C4-2B (cell line): ENCODE results near the gene RCC1.
"Not testable (repeated sequence)": the region's sequence is repeated elsewhere in the genome, so short reads cannot be mapped to it uniquely, and the experiment has no call there.

Experiments used
- H3K27ac ChIP-seq: fragments of 450-650 bp; 2 replicates; pipeline ENCODE4 v1.5.1; 2017
- ZFX ChIP-seq: fragments of 450-650 bp; IDR thresholded peaks from 2 replicates; pipeline ENCODE4 v1.6.1; 2017
- TF ChIP-seq, protein P1 (sequence below): fragments of 450-650 bp; conservative IDR thresholded peaks from 2 replicates; pipeline ENCODE4 v1.5.1; 2017; ENCODE audit warnings: mild to moderate bottlenecking

The RCC1 gene

DNA sequence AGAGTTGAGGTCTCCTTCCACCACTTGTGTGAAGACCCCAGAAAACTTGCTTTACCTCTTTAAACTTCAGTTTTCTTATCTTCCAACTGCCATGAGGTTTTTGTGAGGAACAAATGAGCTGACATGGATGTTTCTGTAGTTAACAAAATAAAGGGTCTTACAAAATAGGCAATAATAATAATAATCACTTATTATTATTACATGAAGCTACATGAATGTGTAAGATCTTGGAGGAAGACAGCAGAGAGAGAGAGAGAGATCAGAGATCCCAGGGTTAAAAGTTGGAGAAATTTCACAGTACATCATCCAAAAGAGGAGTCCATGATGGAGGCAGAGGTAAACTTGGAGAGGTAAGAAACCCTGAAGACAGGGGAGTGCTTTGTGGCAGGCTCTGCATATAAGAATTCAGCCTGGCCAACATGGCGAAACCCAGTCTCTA, 10.7 kb downstream of the RCC1 start:
- H3K27ac ChIP-seq: no peak overlapping the region
- TF ChIP-seq ZFX: no peak
- TF ChIP-seq, protein P1, sequence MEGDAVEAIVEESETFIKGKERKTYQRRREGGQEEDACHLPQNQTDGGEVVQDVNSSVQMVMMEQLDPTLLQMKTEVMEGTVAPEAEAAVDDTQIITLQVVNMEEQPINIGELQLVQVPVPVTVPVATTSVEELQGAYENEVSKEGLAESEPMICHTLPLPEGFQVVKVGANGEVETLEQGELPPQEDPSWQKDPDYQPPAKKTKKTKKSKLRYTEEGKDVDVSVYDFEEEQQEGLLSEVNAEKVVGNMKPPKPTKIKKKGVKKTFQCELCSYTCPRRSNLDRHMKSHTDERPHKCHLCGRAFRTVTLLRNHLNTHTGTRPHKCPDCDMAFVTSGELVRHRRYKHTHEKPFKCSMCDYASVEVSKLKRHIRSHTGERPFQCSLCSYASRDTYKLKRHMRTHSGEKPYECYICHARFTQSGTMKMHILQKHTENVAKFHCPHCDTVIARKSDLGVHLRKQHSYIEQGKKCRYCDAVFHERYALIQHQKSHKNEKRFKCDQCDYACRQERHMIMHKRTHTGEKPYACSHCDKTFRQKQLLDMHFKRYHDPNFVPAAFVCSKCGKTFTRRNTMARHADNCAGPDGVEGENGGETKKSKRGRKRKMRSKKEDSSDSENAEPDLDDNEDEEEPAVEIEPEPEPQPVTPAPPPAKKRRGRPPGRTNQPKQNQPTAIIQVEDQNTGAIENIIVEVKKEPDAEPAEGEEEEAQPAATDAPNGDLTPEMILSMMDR: no peak

DNA sequence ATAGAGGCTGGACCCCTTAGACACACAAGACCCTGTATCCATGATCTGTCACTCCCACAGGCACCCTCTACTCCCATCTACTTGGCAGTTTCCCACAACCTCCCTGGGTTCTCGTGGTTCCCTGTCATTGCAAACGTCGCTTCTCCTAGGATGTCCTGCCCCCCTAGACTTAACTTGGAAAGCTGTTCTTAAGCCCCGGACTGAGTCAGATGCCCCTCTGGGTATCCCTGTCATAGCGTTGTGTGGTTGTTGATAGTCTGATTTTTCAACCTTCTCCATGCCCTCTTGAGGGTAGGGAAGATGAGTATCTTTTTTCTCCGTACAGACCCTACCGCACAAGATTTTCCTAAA, 11.8 kb downstream of the RCC1 start:
- no peak for TF ChIP-seq ZFX
- TF ChIP-seq, protein P1: no peak
- peak overlapping the region; percentile 93 for H3K27ac ChIP-seq

DNA sequence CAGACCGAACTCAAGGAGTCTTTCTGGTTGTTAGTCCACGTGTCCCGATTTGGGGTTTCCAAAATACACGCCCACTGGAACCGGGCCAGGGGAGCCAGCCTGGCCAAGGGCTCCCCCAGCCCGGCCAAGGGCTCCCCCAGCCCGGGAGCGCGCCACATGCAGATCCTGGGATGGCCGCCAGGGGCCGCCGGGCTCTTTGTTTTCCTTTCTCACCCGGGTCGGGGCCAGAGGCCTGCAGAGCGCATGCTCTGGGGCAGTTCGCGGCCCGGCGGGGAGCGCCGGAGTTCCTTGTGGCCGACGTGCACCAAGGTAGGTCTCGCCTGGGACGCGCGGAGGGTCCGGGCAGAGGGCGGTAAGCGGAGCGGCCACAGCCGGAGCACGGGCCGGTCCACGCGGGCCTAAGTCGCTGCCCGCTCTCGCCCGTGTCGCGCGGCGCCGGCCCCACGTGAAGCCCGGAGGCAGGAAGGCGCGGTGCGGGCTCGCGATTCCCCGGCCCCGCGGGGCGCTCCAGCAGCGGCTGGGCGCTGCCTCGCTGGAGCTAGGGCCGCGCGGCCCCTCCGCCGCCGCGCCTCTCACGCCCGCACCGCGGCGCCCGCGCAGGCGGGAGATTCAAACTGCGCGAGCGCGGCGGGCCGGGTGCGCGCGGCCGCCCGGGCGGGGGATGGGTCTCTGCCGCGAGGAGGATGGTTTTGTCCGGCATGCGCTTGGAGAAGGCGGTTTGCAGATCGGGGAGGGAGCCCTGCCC, 12.3 kb downstream of the RCC1 start:
- peak; percentile 91 for TF ChIP-seq ZFX
- TF ChIP-seq, protein P1: peak; percentile 98
- H3K27ac ChIP-seq: peak overlapping the region; percentile 93

DNA sequence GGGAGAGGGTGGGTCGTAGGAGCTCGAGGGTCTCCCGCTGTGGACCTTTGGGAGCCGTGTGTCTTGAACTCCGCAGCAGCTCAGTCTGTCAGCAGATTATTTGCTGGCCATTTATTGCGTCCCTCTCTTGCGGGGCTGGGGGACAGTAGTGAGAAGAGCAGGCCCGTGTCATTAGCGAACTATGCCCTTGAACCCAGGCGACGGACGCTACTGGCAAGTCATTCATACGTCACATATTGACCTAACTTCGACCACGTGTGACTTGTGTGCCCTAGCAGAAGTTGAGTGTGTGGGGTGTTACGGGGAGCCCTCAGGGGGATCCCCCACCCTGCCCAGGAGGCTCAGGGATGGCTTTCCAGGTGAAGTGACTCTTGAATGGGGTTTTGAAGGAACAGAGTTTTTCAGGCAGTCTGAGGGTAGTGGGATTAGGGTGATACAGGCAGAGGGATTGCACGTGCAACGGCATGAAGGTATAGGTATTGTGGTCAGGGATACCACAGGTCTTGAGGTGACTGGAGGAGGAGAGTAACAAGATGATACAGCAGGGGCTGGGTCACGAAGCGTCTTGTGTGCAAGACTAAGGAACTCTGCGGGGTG, 13.0 kb downstream of the RCC1 start:
- no peak for TF ChIP-seq ZFX
- TF ChIP-seq, protein P1: no peak
- peak overlapping the region; percentile 93 for H3K27ac ChIP-seq

DNA sequence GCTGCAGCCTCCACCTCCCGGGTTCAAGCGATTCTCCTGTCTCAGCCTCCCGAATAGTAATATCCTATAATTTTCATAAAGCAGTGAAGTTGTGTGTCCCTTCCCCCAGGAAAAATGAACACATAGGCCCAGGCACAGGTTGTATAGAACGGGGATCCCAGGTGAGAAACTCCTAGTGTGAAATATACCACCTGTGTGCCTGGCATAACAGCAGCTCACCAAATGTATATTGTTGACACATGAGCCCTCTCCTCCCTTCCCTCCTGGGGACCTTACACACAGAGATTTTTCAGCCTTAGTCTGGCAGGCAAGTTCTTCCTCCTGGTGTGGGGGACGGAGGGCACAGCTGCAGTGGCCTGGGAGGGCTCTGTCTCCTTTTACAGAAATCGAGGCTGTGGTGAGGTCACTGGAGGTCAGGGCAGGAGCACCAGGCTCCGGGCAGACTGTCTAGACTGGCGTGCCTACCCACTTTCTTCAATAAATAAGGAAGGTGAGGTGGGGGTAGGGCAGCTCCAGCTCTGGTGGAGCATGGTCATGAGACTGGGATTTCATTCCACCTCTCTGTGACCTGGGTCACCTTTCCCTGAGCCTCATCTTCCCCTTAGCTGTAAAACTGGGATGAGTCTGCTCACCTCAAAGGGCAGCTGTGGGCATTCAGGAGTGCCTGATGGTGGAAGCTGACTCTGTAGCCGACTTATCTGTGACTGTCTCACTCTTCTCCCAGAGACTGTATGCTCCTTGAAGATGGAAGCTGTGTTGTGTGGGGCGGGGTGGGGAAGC, 14.3 kb downstream of the RCC1 start:
- TF ChIP-seq, protein P1: no peak
- TF ChIP-seq ZFX: no peak
- H3K27ac ChIP-seq: peak overlapping the region; percentile 93

DNA sequence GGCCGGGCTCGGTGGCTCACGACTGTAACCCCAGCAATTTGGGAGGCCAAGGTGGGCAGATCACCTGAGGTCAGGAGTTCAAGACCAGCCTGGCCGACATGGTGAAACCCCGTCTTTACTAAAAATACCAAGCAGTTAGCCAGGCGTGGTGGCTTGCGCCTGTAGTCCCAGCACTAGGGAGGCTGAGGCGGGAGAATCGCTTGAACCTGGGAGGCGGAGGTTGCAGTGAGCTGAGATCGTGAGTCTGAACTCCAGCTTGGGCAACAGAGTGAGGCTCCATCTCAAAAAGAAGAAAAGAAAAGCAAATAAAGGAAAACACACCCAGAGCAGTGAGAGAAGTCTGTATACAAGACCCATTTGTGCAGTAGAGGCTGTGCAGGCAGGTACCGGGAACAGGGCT, 15.0 kb downstream of the RCC1 start:
- H3K27ac ChIP-seq: peak overlapping the region; percentile 93

DNA sequence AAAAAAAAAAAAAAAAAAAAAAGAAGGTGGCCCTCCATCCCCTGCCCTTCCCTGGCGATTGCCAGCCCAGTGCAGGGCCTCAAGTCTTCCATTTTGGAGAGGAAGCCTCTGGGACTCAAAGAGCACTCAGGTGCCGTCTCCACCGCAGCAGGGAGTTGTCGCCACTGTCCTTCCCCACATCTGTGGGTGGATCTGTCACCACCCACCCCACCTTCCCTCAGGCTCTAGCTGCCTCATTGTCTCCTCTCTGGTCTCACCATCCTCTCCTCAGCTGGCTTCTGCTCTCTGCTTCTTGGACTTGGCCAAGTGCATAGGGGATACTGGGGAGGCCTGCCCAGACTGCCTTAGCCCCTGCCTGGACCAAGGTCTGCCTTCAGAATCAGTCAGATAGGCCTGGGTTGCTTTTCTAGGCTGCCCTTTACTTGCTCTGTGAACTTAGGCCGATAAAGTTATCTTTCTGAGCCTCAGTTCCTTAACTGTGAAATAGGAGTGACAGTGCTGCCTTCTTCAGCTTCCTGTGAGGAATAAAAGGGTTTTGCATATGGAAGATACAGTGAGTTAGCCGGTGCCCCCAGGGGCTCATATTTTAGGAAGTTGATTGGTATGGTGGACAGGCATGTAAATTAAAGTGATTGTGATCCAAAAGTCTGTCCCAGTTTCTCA, 15.8 kb downstream of the RCC1 start:
- no peak overlapping the region; the same call in 1 of the 2 replicates for H3K27ac ChIP-seq
- TF ChIP-seq, protein P1: no peak
- TF ChIP-seq ZFX: no peak

DNA sequence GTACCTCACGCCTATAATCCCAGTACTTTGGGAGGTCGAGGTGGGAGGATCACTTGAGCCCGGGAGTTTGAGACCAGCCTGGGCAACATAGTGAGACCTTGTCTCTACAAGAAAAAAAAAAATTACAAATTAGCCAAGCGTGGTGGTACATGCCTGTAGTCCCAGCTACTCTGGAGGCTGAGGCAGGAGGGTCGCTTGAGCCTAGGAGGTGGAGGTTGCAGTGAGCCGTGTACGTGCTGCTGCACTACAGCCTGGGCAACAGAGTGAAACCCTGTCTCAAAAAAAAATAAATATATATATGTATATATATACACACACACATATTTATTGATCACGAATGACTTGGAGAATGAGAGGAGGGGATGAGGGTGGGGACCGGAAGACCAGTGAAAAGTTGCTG, 16.7 kb downstream of the RCC1 start:
- H3K27ac ChIP-seq: not testable (repeated sequence)

DNA sequence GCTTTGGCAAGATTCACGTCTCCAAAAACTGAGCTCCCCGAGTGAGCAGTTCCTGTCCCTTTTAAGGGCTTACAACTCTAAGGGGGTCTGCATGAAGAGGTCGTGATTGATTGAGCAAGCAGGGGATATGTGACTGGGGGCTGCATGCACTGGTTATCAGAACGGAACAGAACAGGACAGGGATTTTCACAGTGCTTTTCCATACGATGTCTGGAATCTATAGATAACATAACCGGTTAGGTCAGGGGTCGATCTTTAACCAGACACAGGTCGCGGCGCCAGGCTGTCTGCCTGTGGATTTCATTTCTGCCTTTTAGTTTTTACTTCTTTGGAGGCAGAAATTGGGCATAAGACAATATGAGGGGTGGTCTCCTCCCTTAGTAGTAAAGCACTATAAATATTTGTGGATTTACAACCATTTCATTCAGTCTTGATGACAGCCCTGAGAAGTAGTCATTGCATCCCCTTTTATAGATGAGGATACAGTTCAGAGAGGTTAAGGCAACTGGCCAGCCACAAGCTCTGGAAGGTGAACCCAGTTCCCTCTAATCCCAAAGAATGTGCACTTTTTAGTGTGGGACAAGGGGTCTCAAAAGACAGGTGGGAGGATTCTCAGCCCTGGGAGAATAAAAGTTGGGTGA, 19.3 kb downstream of the RCC1 start:
- H3K27ac ChIP-seq: peak overlapping the region; percentile 69
